Iris pigment epithelial cell (primary cell): ENCODE measurements around the gene C3orf20.
"Not testable (repeated sequence)": the region's sequence is repeated elsewhere in the genome, so short reads cannot be mapped to it uniquely, and the experiment has no call there.

Source experiments
- DNase-seq: peaks from one replicate; pipeline ENCODE4 v3.0.0-alpha.2; 2011; ENCODE audit warnings: low read depth

C3orf20 gene

GRCh38 chr3:14798231-14798630 is 123.3 kb downstream of the C3orf20 start:
- DNase-seq: no peak

GRCh38 chr3:14799146-14799545 is 124.2 kb downstream of the C3orf20 start:
- no peak for DNase-seq

- DNase-seq: no peak
These were observed 126.1 kb downstream of the C3orf20 start for GRCh38 chr3:14801031-14801430.

- DNase-seq: no peak
These were observed 126.9 kb downstream of the C3orf20 start for GRCh38 chr3:14801668-14802380.

GRCh38 chr3:14802381-14802731 is 127.4 kb downstream of the C3orf20 start:
- no peak for DNase-seq

GRCh38 chr3:14803101-14803980 is 128.4 kb downstream of the C3orf20 start:
- peak; percentile 19 for DNase-seq

- DNase-seq: no peak
These were observed 129.3 kb downstream of the C3orf20 start for GRCh38 chr3:14803981-14804834.

- no peak for DNase-seq
These were observed 130.2 kb downstream of the C3orf20 start for GRCh38 chr3:14804835-14805780.

- DNase-seq: no peak
These were observed 131.1 kb downstream of the C3orf20 start for GRCh38 chr3:14805961-14806537.

- peak; percentile 57 for DNase-seq
These were observed 131.8 kb downstream of the C3orf20 start for GRCh38 chr3:14806641-14807263.

- no peak for DNase-seq
These were observed 133.1 kb downstream of the C3orf20 start for GRCh38 chr3:14808025-14808424.

GRCh38 chr3:14808502-14809266 is 133.7 kb downstream of the C3orf20 start:
- no peak for DNase-seq

- DNase-seq: not testable (repeated sequence)
These were observed 134.7 kb downstream of the C3orf20 start for GRCh38 chr3:14809611-14810010.

- peak; percentile 5 for DNase-seq
These were observed 135.3 kb downstream of the C3orf20 start for GRCh38 chr3:14810070-14810791.

GRCh38 chr3:14810801-14811661 is 136.1 kb downstream of the C3orf20 start:
- DNase-seq: no peak

- no peak for DNase-seq
These were observed 136.7 kb downstream of the C3orf20 start for GRCh38 chr3:14811684-14812083.

- no peak for DNase-seq
These were observed 137.4 kb downstream of the C3orf20 start for GRCh38 chr3:14812196-14812790.
